GM18907 (cell line): ENCODE data around the gene BPTF.
"Not testable (repeated sequence)": the region's sequence is repeated elsewhere in the genome, so short reads cannot be mapped to it uniquely, and the experiment has no call there.

Experiments
- ATAC-seq: cut with Tn5 transposase; IDR thresholded peaks from one replicate; pipeline ENCODE4 v1.9.1; 2021; ENCODE audit warnings: mild to moderate bottlenecking, moderate library complexity; ENCODE audit not compliant: unreplicated experiment

BPTF gene

DNA sequence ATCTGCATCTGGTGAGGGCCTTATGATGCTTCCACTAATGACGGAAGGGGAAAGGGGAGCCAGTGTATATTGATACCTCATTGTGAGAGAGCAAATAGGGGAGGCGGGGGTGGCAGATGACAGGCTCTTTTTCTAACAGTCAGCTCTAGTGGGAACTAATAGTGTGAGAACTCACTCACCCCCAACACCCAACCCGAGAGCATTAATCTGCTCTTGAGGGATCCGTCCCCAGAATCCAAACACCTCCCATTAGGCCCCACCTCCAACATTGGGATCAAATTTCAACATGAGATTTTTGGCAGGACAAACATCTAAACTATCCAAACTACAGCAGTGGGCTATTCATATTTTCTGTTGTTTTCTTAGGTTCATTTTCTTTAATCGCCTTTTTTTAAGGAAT lies 54.4 kb downstream of the BPTF start:
- no peak for ATAC-seq

DNA sequence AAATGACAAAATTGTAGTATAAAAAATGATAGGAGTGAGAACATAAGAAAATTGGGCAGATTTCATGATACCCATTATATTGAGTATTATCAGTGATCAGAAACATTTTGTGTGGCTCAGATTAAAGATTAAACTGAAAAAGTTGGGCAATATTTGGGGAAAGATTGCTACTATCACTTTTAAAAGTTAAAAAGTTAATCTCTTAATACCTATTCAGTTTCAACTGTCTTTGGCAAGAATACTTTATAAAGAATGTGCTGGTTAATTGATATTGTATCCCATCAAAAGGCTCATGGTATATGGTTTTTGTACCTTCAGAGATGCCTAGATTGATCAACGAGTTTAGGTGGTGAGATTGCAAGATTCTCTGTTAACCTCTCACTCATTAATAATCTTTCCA lies 55.8 kb downstream of the BPTF start:
- ATAC-seq = no peak

DNA sequence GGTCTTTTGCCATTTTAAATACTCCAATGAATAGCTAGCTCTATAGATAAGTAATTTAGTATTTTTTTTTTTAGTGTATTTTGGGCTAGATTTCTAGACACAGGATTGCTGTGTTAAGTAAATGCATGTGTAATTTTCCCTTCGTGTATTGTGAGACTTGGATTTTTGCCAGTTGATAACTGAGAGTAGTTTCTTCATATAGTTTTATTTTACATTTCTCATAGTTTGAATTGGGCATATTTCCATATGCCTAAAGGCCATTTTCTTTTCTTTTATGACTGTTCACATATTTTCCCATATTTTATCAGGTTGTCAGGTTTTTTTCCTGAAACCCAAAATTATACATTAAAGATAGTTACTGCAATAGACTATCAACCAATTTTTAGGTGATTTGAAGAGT lies 59.4 kb downstream of the BPTF start:
- no peak for ATAC-seq

DNA sequence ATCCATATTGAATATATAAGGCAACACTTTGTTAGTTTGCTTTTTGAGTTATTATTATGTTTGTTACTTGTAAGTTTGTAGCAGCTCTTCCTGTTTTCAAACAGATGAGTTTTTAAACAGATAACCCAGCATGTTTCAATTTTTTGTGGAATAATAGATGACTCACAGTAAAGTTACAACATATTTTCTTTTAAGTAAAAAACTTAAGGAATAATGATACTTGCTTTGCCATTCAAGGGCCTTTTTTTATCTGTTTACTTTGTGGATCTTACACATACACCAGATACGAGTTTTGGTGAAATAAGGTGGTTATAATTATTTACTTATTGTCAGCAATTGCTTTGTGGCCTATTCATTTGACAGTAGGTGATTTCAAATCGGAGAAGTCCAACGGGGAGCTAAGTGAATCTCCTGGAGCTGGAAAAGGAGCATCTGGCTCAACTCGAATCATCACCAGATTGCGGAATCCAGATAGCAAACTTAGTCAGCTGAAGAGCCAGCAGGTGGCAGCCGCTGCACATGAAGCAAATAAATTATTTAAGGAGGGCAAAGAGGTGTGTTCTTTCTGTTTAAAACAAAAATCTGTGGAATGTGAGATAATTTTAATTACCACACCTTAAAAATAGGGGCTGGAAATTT lies 66.3 kb downstream of the BPTF start:
- ATAC-seq = no peak

DNA sequence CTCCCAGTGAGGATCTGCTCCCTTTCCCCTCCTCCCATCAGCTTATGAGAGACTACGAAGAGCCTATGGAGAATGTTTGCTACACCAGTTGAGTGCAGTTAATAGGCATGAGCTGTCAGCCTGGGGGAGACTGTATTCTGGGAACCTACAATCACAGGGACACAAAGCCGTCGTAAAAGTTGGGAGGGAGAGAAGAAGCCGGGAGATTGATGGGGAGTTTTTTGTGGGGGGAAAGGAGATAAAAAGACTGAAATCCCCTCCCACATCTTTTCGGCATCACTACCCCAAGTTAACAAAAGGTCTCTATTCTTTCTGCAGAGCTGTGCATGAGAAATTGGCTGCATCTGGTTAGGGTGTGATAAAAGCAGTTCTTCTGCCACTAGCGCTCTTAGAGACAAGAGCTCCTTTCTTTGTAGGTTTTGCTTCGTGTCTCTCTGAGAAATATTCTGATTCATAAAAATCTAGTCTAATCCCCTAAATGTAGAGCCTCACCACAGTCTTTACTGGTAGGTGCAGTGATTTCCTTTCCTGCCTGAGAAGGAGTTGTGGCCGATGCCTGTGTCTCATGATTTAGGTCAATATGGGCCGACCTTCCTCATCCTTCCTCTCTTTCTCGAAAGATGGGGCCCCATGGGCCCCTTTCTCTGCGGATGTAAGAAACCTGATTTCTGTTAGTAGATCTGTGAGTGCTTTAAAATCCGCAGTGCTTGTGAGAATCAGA lies 77.4 kb downstream of the BPTF start:
- ATAC-seq = no peak

DNA sequence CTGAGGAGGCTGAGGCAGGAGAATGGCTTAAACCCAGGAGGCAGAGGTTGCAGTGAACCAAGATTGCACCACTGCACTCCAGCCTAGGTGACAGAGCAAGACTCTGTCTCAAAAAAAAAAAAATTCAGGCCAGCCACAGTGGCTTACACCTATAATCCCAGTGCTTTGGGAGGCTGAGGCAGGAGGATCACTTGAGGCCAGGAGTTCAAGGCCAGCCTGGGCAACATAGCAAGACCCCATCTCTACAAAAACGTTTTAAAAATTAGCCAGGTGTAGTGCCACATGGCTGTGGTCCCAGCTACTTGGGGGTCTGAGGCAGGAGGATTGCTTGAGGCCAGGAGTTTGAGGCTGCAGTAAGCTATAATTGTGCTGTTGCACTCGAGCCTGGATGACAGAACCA lies 80.0 kb downstream of the BPTF start:
- ATAC-seq = not testable (repeated sequence)

DNA sequence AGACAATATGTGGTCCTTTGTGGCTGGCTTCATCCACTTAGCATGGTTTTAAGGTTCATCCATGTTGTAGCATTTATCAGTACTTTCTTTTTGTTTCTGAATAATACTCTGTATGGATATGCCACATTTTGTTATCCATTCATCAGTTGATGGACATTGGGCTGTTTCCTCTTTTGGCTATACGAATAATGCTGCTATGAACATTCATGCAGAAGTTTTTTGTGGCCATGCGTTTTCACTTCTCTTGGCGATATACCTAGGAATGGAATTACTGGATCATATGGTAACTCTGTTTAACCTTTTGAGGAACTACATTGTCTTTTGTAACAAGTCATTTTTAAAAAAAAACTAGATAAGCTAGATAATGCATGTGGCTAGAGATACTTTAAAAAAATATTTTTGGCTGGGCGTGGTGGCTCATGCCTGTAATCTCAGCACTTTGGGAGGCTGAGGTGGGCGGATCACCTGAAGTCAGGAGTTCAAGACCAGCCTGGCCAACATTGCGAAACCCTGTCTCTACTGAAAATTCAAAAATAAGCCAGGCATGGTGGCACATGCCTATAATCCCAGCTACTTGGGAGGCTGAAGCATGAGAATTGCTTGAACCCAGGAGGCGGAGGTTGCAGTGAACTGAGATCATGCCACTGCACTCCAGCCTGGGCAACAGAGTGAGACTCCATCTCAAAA lies 85.0 kb downstream of the BPTF start:
- ATAC-seq = not testable (repeated sequence)

DNA sequence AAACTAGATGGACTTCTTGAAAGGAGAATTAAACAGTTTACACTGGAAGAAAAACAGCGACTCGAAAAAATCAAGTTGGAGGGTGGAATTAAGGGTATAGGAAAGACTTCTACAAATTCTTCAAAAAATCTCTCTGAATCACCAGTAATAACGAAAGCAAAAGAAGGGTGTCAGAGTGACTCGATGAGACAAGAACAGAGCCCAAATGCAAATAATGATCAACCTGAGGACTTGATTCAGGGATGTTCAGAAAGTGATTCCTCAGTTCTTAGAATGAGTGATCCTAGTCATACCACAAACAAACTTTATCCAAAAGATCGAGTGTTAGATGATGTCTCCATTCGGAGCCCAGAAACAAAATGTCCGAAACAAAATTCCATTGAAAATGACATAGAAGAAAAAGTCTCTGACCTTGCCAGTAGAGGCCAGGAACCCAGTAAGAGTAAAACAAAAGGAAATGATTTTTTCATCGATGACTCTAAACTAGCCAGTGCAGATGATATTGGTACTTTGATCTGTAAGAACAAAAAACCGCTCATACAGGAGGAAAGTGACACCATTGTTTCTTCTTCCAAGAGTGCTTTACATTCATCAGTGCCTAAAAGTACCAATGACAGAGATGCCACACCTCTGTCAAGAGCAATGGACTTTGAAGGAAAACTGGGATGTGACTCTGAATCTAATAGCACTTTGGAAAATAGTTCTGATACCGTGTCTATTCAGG lies 85.9 kb downstream of the BPTF start:
- no peak for ATAC-seq

DNA sequence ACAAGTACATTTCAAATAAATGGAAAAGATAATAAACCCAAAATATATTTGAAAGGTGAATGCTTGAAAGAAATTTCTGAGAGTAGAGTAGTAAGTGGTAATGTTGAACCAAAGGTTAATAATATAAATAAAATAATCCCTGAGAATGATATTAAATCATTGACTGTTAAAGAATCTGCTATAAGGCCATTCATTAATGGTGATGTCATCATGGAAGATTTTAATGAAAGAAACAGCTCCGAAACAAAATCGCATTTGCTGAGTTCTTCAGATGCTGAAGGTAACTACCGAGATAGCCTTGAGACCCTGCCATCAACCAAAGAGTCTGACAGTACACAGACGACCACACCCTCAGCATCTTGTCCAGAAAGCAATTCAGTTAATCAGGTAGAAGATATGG lies 86.8 kb downstream of the BPTF start:
- no peak for ATAC-seq

DNA sequence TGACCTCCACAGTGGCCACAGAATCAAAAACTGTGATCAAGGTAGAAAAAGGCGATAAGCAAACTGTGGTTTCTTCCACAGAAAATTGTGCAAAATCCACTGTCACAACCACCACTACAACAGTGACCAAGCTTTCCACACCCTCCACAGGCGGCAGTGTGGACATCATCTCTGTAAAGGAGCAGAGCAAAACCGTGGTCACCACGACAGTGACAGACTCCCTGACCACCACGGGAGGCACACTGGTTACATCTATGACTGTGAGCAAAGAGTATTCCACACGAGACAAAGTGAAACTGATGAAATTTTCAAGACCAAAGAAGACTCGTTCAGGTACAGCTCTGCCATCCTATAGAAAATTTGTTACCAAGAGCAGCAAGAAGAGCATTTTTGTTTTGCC lies 87.4 kb downstream of the BPTF start:
- no peak for ATAC-seq

DNA sequence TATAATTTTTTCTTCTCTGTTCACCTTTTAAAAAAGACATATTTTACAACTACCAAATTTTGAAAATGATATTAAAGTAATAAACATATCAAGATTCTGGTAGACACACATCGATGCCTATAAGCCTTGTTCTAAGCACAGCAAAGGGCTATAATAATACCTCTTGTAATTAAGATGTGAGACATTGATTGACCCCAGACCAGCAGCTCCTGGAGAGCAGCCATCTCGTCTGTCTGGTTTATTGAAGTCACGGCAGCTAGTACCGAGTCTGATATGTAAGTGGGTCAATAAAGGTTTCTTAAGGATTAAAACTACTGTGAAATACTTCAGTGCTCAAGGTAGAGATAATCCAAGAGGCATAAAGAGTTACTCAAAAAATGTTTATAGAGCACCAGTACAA lies 94.9 kb downstream of the BPTF start:
- ATAC-seq = no peak

DNA sequence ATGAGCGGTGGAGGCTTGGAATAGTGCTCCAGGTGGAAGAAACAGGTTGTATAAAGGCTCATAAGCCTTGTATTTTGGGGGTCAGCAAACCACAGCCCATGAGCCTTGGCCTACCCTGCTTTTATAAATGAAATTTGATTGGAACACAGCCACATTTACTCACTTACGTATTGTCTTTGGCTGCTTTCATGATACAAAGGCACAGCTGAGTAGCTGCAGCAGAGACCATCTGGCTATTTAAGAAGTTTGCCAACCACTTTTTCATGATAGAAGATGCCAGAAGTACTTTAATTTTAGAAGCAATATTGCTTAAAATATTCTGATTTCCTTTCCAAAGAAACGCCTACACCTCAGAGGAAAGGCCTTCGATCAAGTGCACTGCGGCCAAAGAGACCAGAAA lies 97.2 kb downstream of the BPTF start:
- ATAC-seq = no peak

DNA sequence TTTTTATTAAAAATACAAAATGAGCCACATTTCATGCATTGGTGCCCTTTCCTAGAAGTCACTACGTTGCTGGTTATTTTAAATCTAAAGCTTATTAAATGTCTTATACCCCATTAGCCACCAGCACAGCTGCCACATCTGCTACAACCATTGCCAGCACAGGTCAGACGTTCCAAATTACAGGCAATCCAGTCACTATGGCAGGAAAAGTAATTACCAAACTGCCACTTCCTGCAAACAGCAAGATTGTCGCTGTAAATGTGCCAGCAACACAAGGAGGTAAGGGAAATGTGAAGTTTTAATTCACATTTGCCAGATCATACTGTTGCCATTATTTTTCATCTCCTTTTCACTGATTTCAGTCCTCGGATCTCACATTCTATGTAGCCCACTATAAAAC lies 103.5 kb downstream of the BPTF start:
- ATAC-seq = not testable (repeated sequence)

DNA sequence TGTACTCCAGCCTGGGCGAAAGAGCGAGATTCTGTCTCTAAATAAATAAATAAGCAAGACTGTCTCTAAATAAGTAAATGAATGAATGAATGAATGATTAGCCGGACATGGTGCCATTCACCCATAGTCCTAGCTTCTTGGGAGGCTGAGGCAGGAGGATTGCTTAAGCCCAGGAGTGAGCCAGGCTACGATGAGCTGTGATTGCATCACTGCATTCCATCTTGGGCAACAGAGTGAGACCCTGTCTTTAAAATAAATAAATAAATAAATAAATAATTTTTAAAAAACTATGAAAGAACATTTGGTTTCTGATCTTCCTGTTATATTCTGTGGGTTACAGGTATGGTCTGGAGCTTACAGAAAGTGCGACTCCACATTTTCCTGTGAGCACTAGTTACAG lies 105.9 kb downstream of the BPTF start:
- no peak for ATAC-seq

DNA sequence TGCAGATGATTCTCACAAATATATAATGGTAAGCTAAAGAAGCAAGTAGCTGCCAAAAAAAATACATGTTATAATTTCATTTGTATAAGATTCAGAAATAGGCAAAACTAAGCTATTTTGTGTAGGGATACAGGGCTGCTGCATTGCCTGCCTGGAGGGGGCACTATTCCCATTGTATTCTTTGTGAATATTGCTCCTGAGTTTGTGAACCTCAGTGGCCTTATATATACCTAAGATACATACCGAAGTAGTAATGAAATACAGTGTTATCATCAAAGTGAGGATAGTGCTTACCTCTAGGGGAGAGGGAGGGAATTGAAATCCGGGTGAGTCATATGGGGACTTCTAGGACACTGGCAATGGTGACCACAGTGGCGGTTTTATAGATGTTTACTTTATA lies 117.5 kb downstream of the BPTF start:
- no peak for ATAC-seq

DNA sequence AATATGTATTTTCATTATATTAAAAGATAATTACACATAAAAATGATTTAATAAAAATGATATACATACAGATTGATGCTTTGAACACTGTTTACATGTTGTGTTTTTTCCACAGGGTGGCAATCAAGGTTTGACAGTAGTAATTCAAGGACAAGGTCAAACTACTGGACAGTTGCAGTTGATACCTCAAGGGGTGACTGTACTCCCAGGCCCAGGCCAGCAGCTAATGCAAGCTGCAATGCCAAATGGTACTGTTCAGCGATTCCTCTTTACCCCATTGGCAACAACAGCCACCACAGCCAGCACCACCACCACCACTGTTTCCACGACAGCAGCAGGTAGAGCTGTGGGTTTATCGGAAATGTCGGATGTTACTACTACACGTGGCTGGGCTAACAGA lies 118.7 kb downstream of the BPTF start:
- no peak for ATAC-seq

DNA sequence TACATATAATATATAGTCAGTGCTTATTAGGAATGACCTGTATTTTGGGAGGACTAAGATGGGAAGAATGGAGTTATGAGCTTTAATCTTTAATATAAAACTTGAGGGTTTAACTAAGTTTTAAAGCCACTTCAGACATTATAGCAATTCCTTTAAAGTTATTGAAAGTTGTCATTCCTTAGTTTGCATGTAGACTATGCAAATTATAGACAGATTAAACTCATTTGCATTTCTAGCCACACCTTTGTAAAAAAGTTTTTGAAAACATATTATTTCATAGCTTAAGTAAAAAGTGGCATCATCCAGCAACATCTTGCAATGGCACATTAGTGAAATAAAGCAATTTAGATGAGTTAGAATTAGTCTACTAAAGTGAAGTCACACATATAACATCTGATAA lies 121.2 kb downstream of the BPTF start:
- no peak for ATAC-seq

DNA sequence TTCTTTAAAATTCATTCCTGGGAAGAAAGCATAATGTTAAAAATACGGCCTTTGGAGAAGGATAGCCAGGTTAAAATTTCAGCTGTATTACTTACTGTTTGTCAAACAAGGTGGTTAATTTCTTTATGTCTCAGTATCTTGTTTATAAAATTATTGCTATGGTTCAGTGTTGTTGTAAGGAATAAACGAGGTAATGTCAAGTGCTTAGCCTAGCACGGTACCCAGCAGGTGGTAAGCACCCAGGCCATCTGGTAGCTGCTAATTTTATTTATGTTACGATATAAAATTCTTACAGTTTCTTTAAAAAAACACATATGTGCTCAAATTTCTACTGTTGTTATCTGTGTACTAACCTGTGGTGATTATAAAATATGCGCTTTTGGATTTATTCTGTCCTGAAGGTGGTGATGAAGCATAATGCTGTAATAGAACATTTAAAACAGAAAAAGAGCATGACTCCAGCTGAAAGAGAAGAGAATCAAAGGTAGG lies 122.1 kb downstream of the BPTF start:
- ATAC-seq = no peak

DNA sequence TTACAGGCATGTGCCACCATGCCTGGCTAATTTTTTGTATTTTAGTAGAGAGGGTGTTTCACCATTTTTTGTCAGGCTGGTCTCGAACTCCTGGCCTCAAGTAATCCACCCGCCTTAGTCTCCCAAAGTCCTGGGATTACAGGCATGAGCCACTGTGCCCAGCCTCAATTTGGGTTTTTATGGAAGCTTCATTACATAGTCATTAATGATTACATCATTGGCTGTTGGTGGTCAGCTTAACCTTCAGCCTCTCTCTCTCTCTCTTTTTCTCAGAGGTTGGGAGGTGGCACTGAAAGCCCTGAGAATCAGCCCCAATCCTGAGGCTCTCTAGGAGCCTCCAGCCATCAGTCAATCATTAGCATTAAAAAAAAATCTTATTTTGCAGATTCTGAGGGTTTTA lies 125.6 kb downstream of the BPTF start:
- ATAC-seq = no peak

DNA sequence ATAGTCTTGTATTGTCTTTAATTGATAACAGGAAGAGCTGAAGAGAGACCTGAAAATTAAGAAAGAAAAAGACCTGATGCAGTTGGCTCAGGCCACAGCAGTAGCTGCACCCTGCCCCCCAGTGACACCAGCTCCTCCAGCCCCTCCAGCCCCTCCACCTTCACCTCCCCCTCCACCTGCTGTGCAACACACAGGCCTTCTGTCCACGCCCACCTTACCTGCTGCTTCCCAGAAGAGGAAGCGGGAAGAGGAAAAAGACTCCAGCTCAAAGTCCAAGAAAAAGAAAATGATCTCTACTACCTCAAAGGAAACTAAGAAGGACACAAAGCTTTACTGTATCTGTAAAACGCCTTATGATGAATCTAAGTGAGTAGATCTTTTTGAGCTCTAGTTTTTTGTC lies 134.2 kb downstream of the BPTF start:
- no peak for ATAC-seq

DNA sequence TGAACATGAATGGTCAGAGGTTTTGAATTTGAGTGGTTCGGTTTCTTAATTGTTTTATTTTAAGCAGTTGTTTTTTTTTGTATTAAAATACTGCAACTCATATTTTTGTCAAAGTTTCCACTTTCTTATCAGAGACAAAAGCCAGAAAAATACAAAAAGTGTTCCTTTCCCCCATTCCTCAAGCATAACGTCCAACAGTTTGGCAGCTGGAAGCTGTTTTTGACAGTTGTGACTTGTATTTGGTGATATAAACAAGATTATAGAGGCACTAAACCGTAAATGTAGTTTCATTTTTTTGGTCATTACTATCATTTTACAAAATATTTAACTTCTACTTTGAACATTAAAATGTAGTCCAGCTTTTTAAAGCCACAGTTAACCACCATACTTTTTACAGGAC lies 135.0 kb downstream of the BPTF start:
- not testable (repeated sequence) for ATAC-seq
